AG09319 (cell line): ENCODE results near the gene MLST8.

Source experiments
- DNase-seq: peaks from one replicate; pipeline ENCODE4 v3.0.0-alpha.2; 2010; ENCODE audit warnings: low read depth; ENCODE audit errors: extremely low read depth
- TF ChIP-seq, protein P1 (sequence below): IDR thresholded peaks from 2 replicates; pipeline ENCODE4 v1.5.1; 2011; ENCODE audit warnings: low read depth, mild to moderate bottlenecking, inconsistent platforms, low read length, moderate library complexity

MLST8 gene

GRCh38 chr16:2210386-2211365, 5.4 kb downstream of the MLST8 start, which contains the start of gene BRICD5:
Gene BRICD5 (minus strand): TSS chr16:2210863. CDS start chr16:2210833, 30 bp downstream.
- DNase-seq: no peak

DNA sequence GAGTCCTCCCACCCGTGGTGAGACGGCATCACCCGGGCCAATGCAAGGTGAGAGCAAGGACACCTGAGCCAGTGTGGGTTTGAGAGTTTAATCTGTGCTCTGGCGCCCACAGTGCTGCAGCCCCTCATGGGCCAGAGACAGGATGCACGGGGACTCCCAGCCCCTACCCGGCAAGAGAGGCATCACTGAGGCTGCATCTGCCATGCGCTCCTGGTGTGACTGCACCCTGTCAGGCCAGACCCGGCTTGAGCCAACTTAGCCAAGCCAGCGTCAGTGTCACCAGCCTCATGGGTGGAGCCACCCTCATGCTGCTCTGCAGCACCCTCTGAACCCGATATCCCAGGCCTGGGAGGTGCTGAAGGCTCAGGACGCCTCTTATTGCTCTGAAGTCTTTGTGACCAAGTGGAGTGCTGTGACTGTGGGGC, 6.7 kb downstream of the MLST8 start:
- TF ChIP-seq, protein P1, sequence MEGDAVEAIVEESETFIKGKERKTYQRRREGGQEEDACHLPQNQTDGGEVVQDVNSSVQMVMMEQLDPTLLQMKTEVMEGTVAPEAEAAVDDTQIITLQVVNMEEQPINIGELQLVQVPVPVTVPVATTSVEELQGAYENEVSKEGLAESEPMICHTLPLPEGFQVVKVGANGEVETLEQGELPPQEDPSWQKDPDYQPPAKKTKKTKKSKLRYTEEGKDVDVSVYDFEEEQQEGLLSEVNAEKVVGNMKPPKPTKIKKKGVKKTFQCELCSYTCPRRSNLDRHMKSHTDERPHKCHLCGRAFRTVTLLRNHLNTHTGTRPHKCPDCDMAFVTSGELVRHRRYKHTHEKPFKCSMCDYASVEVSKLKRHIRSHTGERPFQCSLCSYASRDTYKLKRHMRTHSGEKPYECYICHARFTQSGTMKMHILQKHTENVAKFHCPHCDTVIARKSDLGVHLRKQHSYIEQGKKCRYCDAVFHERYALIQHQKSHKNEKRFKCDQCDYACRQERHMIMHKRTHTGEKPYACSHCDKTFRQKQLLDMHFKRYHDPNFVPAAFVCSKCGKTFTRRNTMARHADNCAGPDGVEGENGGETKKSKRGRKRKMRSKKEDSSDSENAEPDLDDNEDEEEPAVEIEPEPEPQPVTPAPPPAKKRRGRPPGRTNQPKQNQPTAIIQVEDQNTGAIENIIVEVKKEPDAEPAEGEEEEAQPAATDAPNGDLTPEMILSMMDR: no peak
- no peak for DNase-seq

More at GRCh38 chr16:2210386-2211365, 5.4 kb downstream of the MLST8 start, which contains the start of gene BRICD5:
- TF ChIP-seq, protein P1: no peak

DNA sequence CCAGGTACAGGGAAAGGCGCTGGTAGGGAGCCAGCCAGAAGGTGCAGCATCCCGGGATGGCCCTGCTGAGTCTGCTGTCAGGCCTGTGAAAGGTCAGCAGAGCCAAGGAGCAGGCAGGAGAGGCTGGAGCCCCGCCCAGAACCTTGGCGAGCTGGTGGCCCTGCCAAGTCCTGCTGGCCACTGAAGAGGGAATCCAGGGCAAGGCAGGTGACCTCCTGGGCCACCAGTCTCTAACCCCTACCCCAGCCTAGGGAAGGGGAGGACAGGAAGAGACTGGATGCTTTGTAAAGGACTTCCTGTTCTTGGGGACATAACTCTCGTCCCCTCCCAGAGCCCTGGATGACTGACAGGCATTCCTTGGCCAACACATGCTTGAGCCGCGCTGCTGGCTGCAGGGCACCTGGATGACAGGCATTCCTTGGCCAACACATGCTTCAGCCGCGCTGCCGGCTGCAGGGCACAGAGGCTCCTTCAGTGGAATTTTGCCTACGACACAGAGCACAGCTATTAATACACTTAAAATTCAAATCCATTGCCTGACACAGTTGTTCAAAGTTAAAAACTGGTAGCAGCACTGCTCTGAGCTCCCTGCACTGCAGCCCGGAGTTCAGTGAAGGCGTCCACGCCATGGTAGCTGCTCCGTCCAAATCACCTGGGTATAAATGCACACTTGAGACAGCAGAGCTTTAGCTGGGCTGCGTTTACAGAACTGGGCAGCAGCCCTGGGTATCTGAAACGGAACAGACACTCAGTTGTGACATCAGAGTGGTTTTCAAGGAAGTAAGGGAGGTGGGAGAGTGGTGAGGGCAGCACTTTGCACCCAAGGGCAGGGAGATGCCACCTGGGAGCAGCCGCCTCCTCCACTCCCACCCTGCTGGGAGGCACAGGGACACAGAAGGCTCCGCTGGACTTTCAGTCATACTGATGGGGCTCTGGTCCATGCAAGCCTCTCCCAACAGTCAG, 7.4 kb downstream of the MLST8 start:
- TF ChIP-seq, protein P1: no peak

DNA sequence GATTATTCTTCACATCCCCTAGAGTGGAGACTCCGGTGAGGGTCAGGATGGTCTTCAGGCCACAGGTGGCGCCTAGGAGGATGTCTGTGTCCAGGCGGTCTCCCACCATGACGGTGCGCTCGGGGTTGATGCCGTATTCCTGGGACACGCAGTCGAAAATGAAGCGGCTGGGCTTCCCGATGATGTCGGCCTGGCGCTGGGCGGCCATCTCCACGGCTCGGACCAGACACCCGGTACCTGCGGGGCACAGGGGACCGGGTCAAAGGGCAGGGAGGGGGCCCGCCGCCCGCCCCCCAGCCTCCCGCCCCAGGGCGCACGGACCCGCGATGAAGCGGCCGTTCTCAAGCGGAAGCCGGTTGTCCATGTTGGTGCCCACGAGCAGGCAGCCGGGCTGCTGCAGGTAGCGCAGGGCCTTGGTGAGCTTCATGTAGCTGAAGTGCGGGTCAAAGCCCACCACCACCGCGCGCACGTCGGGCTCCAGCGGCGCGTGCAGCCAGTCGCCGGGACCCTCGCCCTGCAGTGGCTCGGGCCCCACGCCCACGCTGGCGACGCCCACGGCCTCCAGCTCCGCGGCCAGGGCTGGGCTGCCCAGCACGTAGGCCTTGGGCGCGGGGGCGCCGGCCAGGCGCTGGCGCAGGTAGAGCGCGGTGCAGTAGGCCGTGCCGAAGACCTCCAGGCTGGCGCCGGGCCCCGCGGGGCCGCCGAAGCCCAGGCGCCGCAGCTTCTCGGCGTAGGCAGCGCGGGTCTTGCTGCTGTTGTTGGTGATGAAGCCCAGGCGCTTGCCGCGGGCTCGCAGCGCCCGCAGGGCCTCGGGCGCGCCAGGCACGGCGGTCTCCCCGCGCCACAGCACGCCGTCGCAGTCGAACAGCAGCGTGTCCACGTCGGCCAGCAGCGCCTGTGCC, 8.8 kb downstream of the MLST8 start:
- TF ChIP-seq, protein P1: no peak
- no peak for DNase-seq

More for the DNA sequence above, 7.4 kb downstream of the MLST8 start:
- no peak for DNase-seq

DNA sequence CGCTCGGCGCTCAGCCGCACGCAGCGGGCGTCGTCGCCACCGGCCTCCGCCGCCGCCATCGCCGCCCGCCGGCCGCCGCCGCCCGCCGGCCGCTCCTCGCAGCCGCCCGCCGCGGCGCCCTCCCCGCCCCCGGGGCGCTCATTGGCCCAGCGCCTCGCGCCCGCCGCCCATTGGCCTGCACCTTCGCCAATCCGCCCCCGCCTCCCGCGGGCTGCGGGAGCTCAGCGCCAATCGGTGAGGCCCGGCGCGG, 9.4 kb downstream of the MLST8 start, which contains the start of gene PGP:
Gene PGP (minus strand): TSS at position 122 of the 250 bp plus-strand sequence. CDS start 63 bp downstream, at position 59.
- TF ChIP-seq, protein P1: no peak
- no peak for DNase-seq

- TF ChIP-seq, protein P1: no peak
- DNase-seq: no peak
Measured at GRCh38 chr16:2216330-2216729, 11.1 kb downstream of the MLST8 start.
